ENCODE results near the gene AGAP1.

Gene AGAP1

GRCh38 chr2:235734168-235734567 lies 240.3 kb downstream of the AGAP1 start:
- Histone ChIP-seq H3K4me3 (ENCODE audit: low read length) (no peak overlapping the region), H3K4me1 (ENCODE audit: control insufficient read depth, insufficient read depth, low read length) (no peaks in the 10 kb centered on the region), H3K27me3 (ENCODE audit: control insufficient read depth, insufficient read depth, low read length) (no peaks in the 10 kb centered on the region), H3K9me3 (ENCODE audit: control insufficient read depth, low read length) (no peaks in the 10 kb centered on the region), H3K36me3 (ENCODE audit: control insufficient read depth, insufficient read depth, low read length) (no peaks in the 10 kb centered on the region), H3K9ac (ENCODE audit: low read length) (no peak overlapping the region)

GRCh38 chr2:235734688-235735231 lies 240.9 kb downstream of the AGAP1 start:
- no peak overlapping the region for H3K4me3 ChIP-seq (ENCODE audit: low read length)
- no peak overlapping the region for H3K9ac ChIP-seq (ENCODE audit: low read length)
- H3K36me3 ChIP-seq (ENCODE audit: control insufficient read depth, insufficient read depth, low read length), result no peaks in the 10 kb centered on the region
- H3K27me3 ChIP-seq (ENCODE audit: control insufficient read depth, insufficient read depth, low read length), result no peaks in the 10 kb centered on the region
- H3K9me3 ChIP-seq (ENCODE audit: control insufficient read depth, low read length), result no peaks in the 10 kb centered on the region
- no peaks in the 10 kb centered on the region for H3K4me1 ChIP-seq (ENCODE audit: control insufficient read depth, insufficient read depth, low read length)

- Histone ChIP-seq H3K36me3 (ENCODE audit: control insufficient read depth, insufficient read depth, low read length) (no peaks in the 10 kb centered on the region), H3K9ac (ENCODE audit: low read length) (no peak overlapping the region), H3K27me3 (ENCODE audit: control insufficient read depth, insufficient read depth, low read length) (no peaks in the 10 kb centered on the region), H3K4me3 (ENCODE audit: low read length) (no peak overlapping the region), H3K9me3 (ENCODE audit: control insufficient read depth, low read length) (no peaks in the 10 kb centered on the region), H3K4me1 (ENCODE audit: control insufficient read depth, insufficient read depth, low read length) (no peaks in the 10 kb centered on the region)
These were observed 243.6 kb downstream of the AGAP1 start for GRCh38 chr2:235737396-235737795.

GRCh38 chr2:235737840-235738239 lies 244.0 kb downstream of the AGAP1 start:
- no peak overlapping the region for H3K4me3 ChIP-seq (ENCODE audit: low read length)
- H3K27me3 ChIP-seq (ENCODE audit: control insufficient read depth, insufficient read depth, low read length), result no peaks in the 10 kb centered on the region
- no peak overlapping the region for H3K9ac ChIP-seq (ENCODE audit: low read length)
- H3K9me3 ChIP-seq (ENCODE audit: control insufficient read depth, low read length), result no peaks in the 10 kb centered on the region
- no peaks in the 10 kb centered on the region for H3K4me1 ChIP-seq (ENCODE audit: control insufficient read depth, insufficient read depth, low read length)
- H3K36me3 ChIP-seq (ENCODE audit: control insufficient read depth, insufficient read depth, low read length), result no peaks in the 10 kb centered on the region

- Histone ChIP-seq H3K4me3 (ENCODE audit: low read length) (no peak overlapping the region), H3K9me3 (ENCODE audit: control insufficient read depth, low read length) (no peaks in the 10 kb centered on the region), H3K36me3 (ENCODE audit: control insufficient read depth, insufficient read depth, low read length) (no peaks in the 10 kb centered on the region), H3K9ac (ENCODE audit: low read length) (no peak overlapping the region), H3K4me1 (ENCODE audit: control insufficient read depth, insufficient read depth, low read length) (no peaks in the 10 kb centered on the region), H3K27me3 (ENCODE audit: control insufficient read depth, insufficient read depth, low read length) (no peaks in the 10 kb centered on the region)
These were observed 246.0 kb downstream of the AGAP1 start for GRCh38 chr2:235739704-235740415.

- H3K36me3 ChIP-seq (ENCODE audit: control insufficient read depth, insufficient read depth, low read length), result no peaks in the 10 kb centered on the region
- no peak overlapping the region for H3K4me3 ChIP-seq (ENCODE audit: low read length)
- H3K9ac ChIP-seq (ENCODE audit: low read length), result no peak overlapping the region
- no peaks in the 10 kb centered on the region for H3K9me3 ChIP-seq (ENCODE audit: control insufficient read depth, low read length)
- H3K4me1 ChIP-seq (ENCODE audit: control insufficient read depth, insufficient read depth, low read length), result no peaks in the 10 kb centered on the region
- no peaks in the 10 kb centered on the region for H3K27me3 ChIP-seq (ENCODE audit: control insufficient read depth, insufficient read depth, low read length)
These were observed 247.0 kb downstream of the AGAP1 start for GRCh38 chr2:235740821-235741220.

- Histone ChIP-seq H3K4me3 (ENCODE audit: low read length) (no peak overlapping the region), H3K27me3 (ENCODE audit: control insufficient read depth, insufficient read depth, low read length) (no peaks in the 10 kb centered on the region)
These were observed 250.3 kb downstream of the AGAP1 start for GRCh38 chr2:235744161-235744560.

GRCh38 chr2:235745597-235745996 lies 251.8 kb downstream of the AGAP1 start:
- H3K4me3 ChIP-seq (ENCODE audit: low read length), result no peak overlapping the region
- H3K9me3 ChIP-seq (ENCODE audit: control insufficient read depth, low read length), result no peaks in the 10 kb centered on the region
- H3K36me3 ChIP-seq (ENCODE audit: control insufficient read depth, insufficient read depth, low read length), result peaks cover 4% of the 10 kb centered on the region
- H3K9ac ChIP-seq (ENCODE audit: low read length), result no peak overlapping the region
- no peaks in the 10 kb centered on the region for H3K27me3 ChIP-seq (ENCODE audit: control insufficient read depth, insufficient read depth, low read length)
- H3K4me1 ChIP-seq (ENCODE audit: control insufficient read depth, insufficient read depth, low read length), result no peaks in the 10 kb centered on the region

More at GRCh38 chr2:235744161-235744560, 250.3 kb downstream of the AGAP1 start:
- Histone ChIP-seq H3K4me1 (ENCODE audit: control insufficient read depth, insufficient read depth, low read length) (no peaks in the 10 kb centered on the region), H3K36me3 (ENCODE audit: control insufficient read depth, insufficient read depth, low read length) (peaks cover 4% of the 10 kb centered on the region), H3K9ac (ENCODE audit: low read length) (no peak overlapping the region), H3K9me3 (ENCODE audit: control insufficient read depth, low read length) (no peaks in the 10 kb centered on the region)

GRCh38 chr2:235746257-235746934 lies 252.6 kb downstream of the AGAP1 start:
- Histone ChIP-seq H3K9ac (ENCODE audit: low read length) (no peak overlapping the region), H3K27me3 (ENCODE audit: control insufficient read depth, insufficient read depth, low read length) (no peaks in the 10 kb centered on the region)

GRCh38 chr2:235747001-235747785 lies 253.3 kb downstream of the AGAP1 start:
- H3K4me3 ChIP-seq (ENCODE audit: low read length), result no peak overlapping the region
- H3K4me1 ChIP-seq (ENCODE audit: control insufficient read depth, insufficient read depth, low read length), result no peaks in the 10 kb centered on the region
- H3K27me3 ChIP-seq (ENCODE audit: control insufficient read depth, insufficient read depth, low read length), result no peaks in the 10 kb centered on the region
- no peak overlapping the region for H3K9ac ChIP-seq (ENCODE audit: low read length)
- peaks cover 4% of the 10 kb centered on the region for H3K36me3 ChIP-seq (ENCODE audit: control insufficient read depth, insufficient read depth, low read length)
- H3K9me3 ChIP-seq (ENCODE audit: control insufficient read depth, low read length), result no peaks in the 10 kb centered on the region

More at GRCh38 chr2:235746257-235746934, 252.6 kb downstream of the AGAP1 start:
- Histone ChIP-seq H3K9me3 (ENCODE audit: control insufficient read depth, low read length) (no peaks in the 10 kb centered on the region), H3K36me3 (ENCODE audit: control insufficient read depth, insufficient read depth, low read length) (peaks cover 4% of the 10 kb centered on the region), H3K4me3 (ENCODE audit: low read length) (no peak overlapping the region), H3K4me1 (ENCODE audit: control insufficient read depth, insufficient read depth, low read length) (no peaks in the 10 kb centered on the region)

- Histone ChIP-seq H3K36me3 (ENCODE audit: control insufficient read depth, insufficient read depth, low read length) (peaks cover 4% of the 10 kb centered on the region), H3K27me3 (ENCODE audit: control insufficient read depth, insufficient read depth, low read length) (no peaks in the 10 kb centered on the region), H3K9me3 (ENCODE audit: control insufficient read depth, low read length) (no peaks in the 10 kb centered on the region), H3K4me1 (ENCODE audit: control insufficient read depth, insufficient read depth, low read length) (no peaks in the 10 kb centered on the region), H3K9ac (ENCODE audit: low read length) (no peak overlapping the region), H3K4me3 (ENCODE audit: low read length) (no peak overlapping the region)
These were observed 253.9 kb downstream of the AGAP1 start for GRCh38 chr2:235747786-235748091.

All from mucosa of stomach (tissue), 1 donor.